ENCODE results near the gene BCAN.

BCAN gene

DNA sequence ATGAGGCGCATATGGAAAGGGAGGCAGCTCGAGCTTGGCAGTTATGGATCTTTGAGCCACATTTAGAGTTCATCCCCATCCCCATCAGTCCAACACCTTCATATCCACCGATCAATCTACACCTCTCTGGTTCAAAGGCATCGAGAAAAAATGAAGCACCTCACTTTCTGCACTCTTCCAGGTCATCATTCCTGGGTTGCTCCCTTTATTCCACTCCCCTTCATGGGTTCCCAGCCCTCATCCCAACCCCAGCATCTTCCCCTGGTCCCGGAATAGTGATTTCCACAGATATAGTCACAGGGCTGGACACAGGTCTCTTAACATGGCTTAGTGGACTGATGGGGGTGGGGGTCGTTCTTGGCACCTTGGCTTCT is 22.3 kb upstream of the BCAN start:
- no peak for TF ChIP-seq ZFX (IDR thresholded peaks at IDR 0.05)
- TF ChIP-seq, protein P1, sequence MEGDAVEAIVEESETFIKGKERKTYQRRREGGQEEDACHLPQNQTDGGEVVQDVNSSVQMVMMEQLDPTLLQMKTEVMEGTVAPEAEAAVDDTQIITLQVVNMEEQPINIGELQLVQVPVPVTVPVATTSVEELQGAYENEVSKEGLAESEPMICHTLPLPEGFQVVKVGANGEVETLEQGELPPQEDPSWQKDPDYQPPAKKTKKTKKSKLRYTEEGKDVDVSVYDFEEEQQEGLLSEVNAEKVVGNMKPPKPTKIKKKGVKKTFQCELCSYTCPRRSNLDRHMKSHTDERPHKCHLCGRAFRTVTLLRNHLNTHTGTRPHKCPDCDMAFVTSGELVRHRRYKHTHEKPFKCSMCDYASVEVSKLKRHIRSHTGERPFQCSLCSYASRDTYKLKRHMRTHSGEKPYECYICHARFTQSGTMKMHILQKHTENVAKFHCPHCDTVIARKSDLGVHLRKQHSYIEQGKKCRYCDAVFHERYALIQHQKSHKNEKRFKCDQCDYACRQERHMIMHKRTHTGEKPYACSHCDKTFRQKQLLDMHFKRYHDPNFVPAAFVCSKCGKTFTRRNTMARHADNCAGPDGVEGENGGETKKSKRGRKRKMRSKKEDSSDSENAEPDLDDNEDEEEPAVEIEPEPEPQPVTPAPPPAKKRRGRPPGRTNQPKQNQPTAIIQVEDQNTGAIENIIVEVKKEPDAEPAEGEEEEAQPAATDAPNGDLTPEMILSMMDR (conservative IDR thresholded peaks at IDR 0.05), result peak; percentile 40
- H3K27ac ChIP-seq, result no peak overlapping the region

DNA sequence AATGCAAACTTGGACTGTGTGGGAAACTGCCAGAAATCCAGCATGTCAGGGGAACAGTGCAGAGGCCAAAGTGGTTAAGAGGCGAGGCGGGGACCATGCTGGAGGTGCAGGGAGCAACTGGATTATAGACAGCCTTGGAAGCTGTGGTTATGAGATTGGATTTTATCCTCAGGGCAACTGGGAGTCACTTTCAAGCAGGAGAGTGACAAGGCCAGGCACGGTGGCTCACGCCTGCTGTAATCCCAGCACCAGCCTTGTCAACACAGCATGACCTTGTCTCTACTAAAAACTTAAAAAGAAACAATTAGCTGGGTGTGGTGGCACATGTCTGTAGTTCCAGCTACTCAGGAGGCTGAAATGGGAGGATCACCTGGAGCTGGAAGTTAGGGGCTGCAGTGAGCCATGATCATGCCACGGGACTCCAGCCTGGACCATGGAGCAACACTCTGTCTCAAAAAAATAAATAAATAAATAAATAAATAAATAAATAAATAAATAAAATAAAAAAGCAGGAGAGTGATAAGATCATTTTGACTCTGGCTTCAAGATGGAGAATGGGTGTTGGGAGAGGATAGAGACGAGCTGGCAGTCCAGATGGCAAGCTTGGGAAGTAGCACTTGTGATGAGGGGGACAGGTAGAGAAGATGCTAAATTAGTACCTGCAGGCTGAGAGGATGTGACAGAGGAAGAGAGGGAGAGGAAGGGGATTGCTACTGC is 19.2 kb upstream of the BCAN start:
- TF ChIP-seq, protein P1 (conservative IDR thresholded peaks at IDR 0.05), result no peak
- TF ChIP-seq ZFX (IDR thresholded peaks at IDR 0.05), result no peak
- H3K27ac ChIP-seq, result no peak overlapping the region

DNA sequence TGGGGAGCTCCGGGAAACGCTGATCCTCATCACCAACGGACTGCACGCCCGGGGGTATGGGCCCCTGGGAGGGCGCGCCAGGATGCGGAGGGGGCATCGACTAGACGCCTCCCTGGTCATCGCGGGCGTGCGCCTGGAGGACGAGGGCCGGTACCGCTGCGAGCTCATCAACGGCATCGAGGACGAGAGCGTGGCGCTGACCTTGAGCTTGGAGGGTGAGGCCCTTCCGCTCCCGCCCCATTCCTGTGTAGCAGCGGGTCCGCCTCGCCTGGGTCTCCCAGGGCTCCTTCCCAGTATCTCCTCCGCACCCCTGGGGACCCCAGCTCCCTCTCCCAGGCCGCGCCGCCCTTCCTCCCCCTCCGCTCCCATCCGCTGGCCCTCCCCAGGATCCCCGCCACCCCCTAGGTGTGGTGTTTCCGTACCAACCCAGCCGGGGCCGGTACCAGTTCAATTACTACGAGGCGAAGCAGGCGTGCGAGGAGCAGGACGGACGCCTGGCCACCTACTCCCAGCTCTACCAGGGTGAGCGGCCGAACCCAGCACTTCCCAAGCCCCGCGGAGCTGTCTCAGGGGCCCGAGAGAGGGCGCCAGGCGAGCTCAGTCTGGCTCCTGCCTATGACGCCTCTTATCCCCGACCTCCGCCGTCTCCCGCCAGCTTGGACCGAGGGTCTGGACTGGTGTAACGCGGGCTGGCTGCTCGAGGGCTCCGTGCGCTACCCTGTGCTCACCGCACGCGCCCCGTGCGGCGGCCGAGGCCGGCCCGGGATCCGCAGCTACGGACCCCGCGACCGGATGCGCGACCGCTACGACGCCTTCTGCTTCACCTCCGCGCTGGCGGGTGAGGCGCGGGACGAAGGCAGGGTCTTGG is 17.7 kb upstream of the BCAN start:
- H3K27ac ChIP-seq, result no peak overlapping the region
- TF ChIP-seq ZFX (IDR thresholded peaks at IDR 0.05), result no peak
- TF ChIP-seq, protein P1 (conservative IDR thresholded peaks at IDR 0.05), result peak; percentile 39

DNA sequence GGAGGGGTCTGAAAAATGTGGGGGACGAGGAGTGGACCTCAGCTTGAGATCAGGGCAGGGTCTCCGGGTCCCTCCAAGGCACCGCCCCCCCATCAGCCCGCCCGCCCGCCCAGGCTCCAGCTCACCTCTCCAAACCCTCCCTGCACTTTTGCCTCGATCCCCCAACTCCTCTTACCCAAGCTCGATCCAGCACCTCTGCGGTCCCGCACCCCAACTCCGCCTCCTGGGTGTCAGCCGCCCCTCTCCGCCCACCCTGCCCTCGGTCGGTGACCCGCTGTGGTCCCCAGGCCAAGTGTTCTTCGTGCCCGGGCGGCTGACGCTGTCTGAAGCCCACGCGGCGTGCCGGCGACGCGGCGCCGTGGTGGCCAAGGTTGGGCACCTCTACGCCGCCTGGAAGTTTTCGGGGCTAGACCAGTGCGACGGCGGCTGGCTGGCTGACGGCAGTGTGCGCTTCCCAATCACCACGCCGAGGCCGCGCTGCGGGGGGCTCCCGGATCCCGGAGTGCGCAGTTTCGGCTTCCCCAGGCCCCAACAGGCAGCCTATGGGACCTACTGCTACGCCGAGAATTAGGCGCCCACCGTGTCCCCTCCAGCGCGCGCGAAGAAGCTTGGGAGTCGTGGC is 17.0 kb upstream of the BCAN start:
- TF ChIP-seq, protein P1 (conservative IDR thresholded peaks at IDR 0.05), result no peak
- TF ChIP-seq ZFX (IDR thresholded peaks at IDR 0.05), result no peak

DNA sequence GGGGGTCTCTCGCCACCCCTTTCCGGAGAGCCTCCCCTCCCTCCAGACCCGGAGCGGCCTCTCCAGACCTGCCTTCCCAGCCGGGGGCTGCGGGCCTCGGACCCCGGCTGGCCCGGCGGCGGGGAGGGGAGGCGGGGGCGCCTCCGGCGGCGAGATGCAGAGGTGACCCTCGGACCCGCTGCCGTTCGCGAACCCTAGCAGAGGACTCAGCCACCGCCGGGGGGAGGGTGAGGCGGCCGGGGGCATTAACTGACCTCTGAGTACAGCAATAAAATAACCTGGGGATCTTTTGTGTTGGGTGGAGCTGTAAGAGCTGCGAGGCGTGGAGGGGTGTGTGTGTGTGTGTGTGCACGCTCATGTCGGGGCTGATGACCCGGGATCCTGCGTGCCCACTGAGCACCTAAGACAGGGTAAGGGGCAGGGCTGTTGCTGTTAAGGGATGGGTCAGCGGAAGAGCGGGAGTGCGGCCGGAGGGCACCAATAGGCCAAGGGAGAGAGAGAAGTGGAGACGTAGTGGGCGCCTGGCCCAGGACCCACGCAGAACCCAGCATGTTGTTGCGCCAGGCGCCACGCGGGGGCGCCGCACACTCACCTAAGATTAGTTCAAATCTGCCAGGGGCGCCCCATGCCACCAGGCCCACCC is 16.4 kb upstream of the BCAN start:
- TF ChIP-seq, protein P1 (conservative IDR thresholded peaks at IDR 0.05), result peak; percentile 95
- no peak for TF ChIP-seq ZFX (IDR thresholded peaks at IDR 0.05)
- H3K27ac ChIP-seq, result no peak overlapping the region

More for the DNA sequence above, 17.0 kb upstream of the BCAN start:
- no peak overlapping the region for H3K27ac ChIP-seq

DNA sequence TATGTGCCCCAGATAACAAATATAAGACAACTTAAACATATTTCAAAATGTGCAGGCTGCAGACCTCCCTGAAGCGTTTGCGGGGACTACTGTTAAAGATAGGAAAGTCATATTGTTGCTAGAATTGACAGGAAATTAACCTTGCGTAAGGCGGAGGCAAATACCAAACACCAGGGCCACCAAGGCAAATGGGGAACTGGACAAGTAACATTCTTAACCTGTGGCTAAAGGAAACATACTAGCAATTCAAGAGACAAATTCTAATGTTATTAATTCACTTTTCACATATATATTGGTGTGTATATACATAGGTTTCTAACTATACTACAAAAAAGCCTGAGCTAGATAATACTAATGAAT is 15.9 kb upstream of the BCAN start:
- no peak for TF ChIP-seq ZFX (IDR thresholded peaks at IDR 0.05)
- TF ChIP-seq, protein P1 (conservative IDR thresholded peaks at IDR 0.05), result peak; percentile 78
- no peak overlapping the region for H3K27ac ChIP-seq
